ENCODE measurements around the gene ATP6V0A4. TPM values are rescaled to one million over a fixed set of nuclear protein-coding genes. Genes with fewer than 3 reads are reported as not detected.

ATP6V0A4 gene
- total RNA-seq, 1 experiment from 2014 or later = not detected

GRCh38 chr7:138661069-138661635 lies 136.8 kb downstream of the ATP6V0A4 start:
- Histone ChIP-seq H3K9ac (ENCODE audit: low read length) (no peak overlapping the region), H3K27ac (ENCODE audit: low read depth, low read length) (no peak overlapping the region), H3K36me3 (ENCODE audit: control insufficient read depth in 1 of 2, insufficient read depth in 2 of 2, low read length in 2 of 2) (no peaks in the 10 kb centered on the region), H3K9me2 (ENCODE audit: insufficient read depth) (no peaks in the 10 kb centered on the region), H3K4me1 (ENCODE audit: control insufficient read depth in 1 of 2, insufficient read depth in 2 of 2, low read length in 2 of 2) (no peaks in the 10 kb centered on the region), H3K79me2 (ENCODE audit: insufficient read depth, low read length) (no peaks in the 10 kb centered on the region), H2AFZ (ENCODE audit: low read depth, low read length, poor library complexity, severe bottlenecking) (no peak overlapping the region), H3K27me3 (ENCODE audit: insufficient read depth, low read length) (no peaks in the 10 kb centered on the region), H3K4me3 (replicated peaks in 1 of 2; ENCODE audit: low read depth in 1 of 2, low read length in 2 of 2) (no peak overlapping the region), H3K9me3 (ENCODE audit: control insufficient read depth in 1 of 2, insufficient read depth in 1 of 2, low read depth in 1 of 2, low read length in 2 of 2) (no peaks in the 10 kb centered on the region), H3K4me2 (ENCODE audit: low read length) (no peak overlapping the region), H4K20me1 (ENCODE audit: insufficient read depth) (no peaks in the 10 kb centered on the region)
- no peak for DNase-seq (ENCODE audit: low read depth, low spot score)
- ChIA-PET RAD21 (ENCODE audit: low non-redundant PET in 1 of 2, low total read pairs in 2 of 2, uncharacterized antibody in 2 of 2, unreplicated experiment in 2 of 2) (no interaction called here), POLR2A (no interaction called here), CTCF (no interaction called here)
- ATAC-seq = no peak
- no TSS peak for BruUV-seq (replicated peaks)
- intact Hi-C loops (cut with micrococcal nuclease) = no loop called here
- no peak for TF ChIP-seq RAD21 (IDR thresholded peaks at IDR 0.05; ENCODE audit: low read depth)
- no peak for TF ChIP-seq MAX (IDR thresholded peaks at IDR 0.05)
- TF ChIP-seq TCF7L2 (IDR thresholded peaks at IDR 0.05; ENCODE audit: borderline replicate concordance, extremely low read depth, insufficient read depth, insufficient read length) = no peak
- no peak for TF ChIP-seq ZNF274 (IDR thresholded peaks at IDR 0.05; ENCODE audit: low read depth, low read length)
- no peak for TF ChIP-seq POLR2AphosphoS5 (IDR thresholded peaks at IDR 0.05; ENCODE audit: low read depth, low read length)
- no peak for TF ChIP-seq ZFX (IDR thresholded peaks at IDR 0.05)
- TF ChIP-seq JUND (IDR thresholded peaks at IDR 0.05) = no peak
- TF ChIP-seq CEBPB (IDR thresholded peaks at IDR 0.05; ENCODE audit: low read depth) = no peak
- no peak for TF ChIP-seq EZH2 (IDR thresholded peaks at IDR 0.05)

- H4K20me1 ChIP-seq (ENCODE audit: insufficient read depth) = no peaks in the 10 kb centered on the region
- H3K9ac ChIP-seq (ENCODE audit: low read length) = no peak overlapping the region
- no peaks in the 10 kb centered on the region for H3K36me3 ChIP-seq (ENCODE audit: control insufficient read depth in 1 of 2, insufficient read depth in 2 of 2, low read length in 2 of 2)
- H3K9me2 ChIP-seq (ENCODE audit: insufficient read depth) = no peaks in the 10 kb centered on the region
- H3K27ac ChIP-seq (ENCODE audit: low read depth, low read length) = no peak overlapping the region
- H3K4me1 ChIP-seq (ENCODE audit: control insufficient read depth in 1 of 2, insufficient read depth in 2 of 2, low read length in 2 of 2) = no peaks in the 10 kb centered on the region
- no peaks in the 10 kb centered on the region for H3K9me3 ChIP-seq (ENCODE audit: control insufficient read depth in 1 of 2, insufficient read depth in 1 of 2, low read depth in 1 of 2, low read length in 2 of 2)
- intact Hi-C loops (cut with micrococcal nuclease) = no loop called here
- ChIA-PET CTCF (no interaction called here), RAD21 (ENCODE audit: low non-redundant PET in 1 of 2, low total read pairs in 2 of 2, uncharacterized antibody in 2 of 2, unreplicated experiment in 2 of 2) (no interaction called here), POLR2A (no interaction called here)
- H3K4me2 ChIP-seq (ENCODE audit: low read length) = no peak overlapping the region
- BruUV-seq (replicated peaks) = no TSS peak
- H3K79me2 ChIP-seq (ENCODE audit: insufficient read depth, low read length) = no peaks in the 10 kb centered on the region
- H3K4me3 ChIP-seq (replicated peaks in 1 of 2; ENCODE audit: low read depth in 1 of 2, low read length in 2 of 2) = no peak overlapping the region
- H3K27me3 ChIP-seq (ENCODE audit: insufficient read depth, low read length) = no peaks in the 10 kb centered on the region
- no peak overlapping the region for H2AFZ ChIP-seq (ENCODE audit: low read depth, low read length, poor library complexity, severe bottlenecking)
- TF ChIP-seq SIN3A (IDR thresholded peaks at IDR 0.05; ENCODE audit: low read depth) (no peak), SP1 (IDR thresholded peaks at IDR 0.05; ENCODE audit: low read depth) (no peak), TCF7L2 (IDR thresholded peaks at IDR 0.05; ENCODE audit: borderline replicate concordance, extremely low read depth, insufficient read depth, insufficient read length) (no peak), EGR1 (IDR thresholded peaks at IDR 0.05; ENCODE audit: low read depth) (no peak), CBX3 (IDR thresholded peaks at IDR 0.05; ENCODE audit: low read depth) (no peak), ELF1 (IDR thresholded peaks at IDR 0.05; ENCODE audit: borderline replicate concordance, low read depth) (no peak), YY1 (IDR thresholded peaks at IDR 0.05; ENCODE audit: extremely low read depth, insufficient replicate concordance, low read depth, low read length) (no peak), CTCF (IDR thresholded peaks at IDR 0.05 in 2 of 3, conservative IDR thresholded peaks at IDR 0.05 in 1 of 3; ENCODE audit: borderline replicate concordance in 1 of 3, insufficient read depth in 1 of 3, low read depth in 2 of 3, low read length in 2 of 3) (no peak), ZBTB33 (IDR thresholded peaks at IDR 0.05; ENCODE audit: extremely low read depth, insufficient replicate concordance, low read length) (no peak), JUND (IDR thresholded peaks at IDR 0.05) (no peak), EZH2 (IDR thresholded peaks at IDR 0.05) (no peak), POLR2A (IDR thresholded peaks at IDR 0.05; ENCODE audit: borderline replicate concordance, extremely low read depth, insufficient read depth, insufficient read length) (no peak), CEBPB (IDR thresholded peaks at IDR 0.05; ENCODE audit: low read depth) (no peak)
- ATAC-seq (no peak), DNase-seq (ENCODE audit: low read depth, low spot score) (no peak)
Observed at GRCh38 chr7:138658889-138659288, 139.1 kb downstream of the ATP6V0A4 start.
